Trophoblast cell (in vitro differentiated cells and primary cell): ENCODE results near the gene BORCS6.

Source experiments
- DNase-seq, 2 donors: peaks; one replicate each; pipeline ENCODE4 v3.0.0-alpha.2; 2016
- H2AFZ ChIP-seq: 2 replicates; pipeline ENCODE4 v1.6.1; 2013; ENCODE audit warnings: low read length, moderate library complexity, mild to moderate bottlenecking; ENCODE audit not compliant: insufficient read depth, poor library complexity
- H2AK5ac ChIP-seq: 2 replicates; pipeline ENCODE4 v1.6.1; 2013; ENCODE audit warnings: mild to moderate bottlenecking, low read length
- H2BK120ac ChIP-seq: 2 replicates; pipeline ENCODE4 v1.6.1; 2013; ENCODE audit warnings: low read length, mild to moderate bottlenecking, moderate library complexity; ENCODE audit not compliant: insufficient read depth, poor library complexity
- H2BK12ac ChIP-seq: 2 replicates; pipeline ENCODE4 v1.6.1; 2013; ENCODE audit warnings: mild to moderate bottlenecking, low read length, moderate library complexity
- H2BK5ac ChIP-seq: 2 replicates; pipeline ENCODE4 v1.6.1; 2013; ENCODE audit warnings: low read length, low read depth, moderate library complexity, mild to moderate bottlenecking; ENCODE audit not compliant: poor library complexity
- H3K14ac ChIP-seq: 2 replicates; pipeline ENCODE4 v1.6.1; 2013; ENCODE audit warnings: mild to moderate bottlenecking, low read length
- H3K18ac ChIP-seq: 2 replicates; pipeline ENCODE4 v1.6.1; 2013; ENCODE audit warnings: mild to moderate bottlenecking, low read length
- H3K23ac ChIP-seq: 2 replicates; pipeline ENCODE4 v1.6.1; 2013; ENCODE audit warnings: low read length
- H3K27ac ChIP-seq: 2 replicates; pipeline ENCODE4 v1.5.1; 2013; ENCODE audit warnings: low read depth, mild to moderate bottlenecking, inconsistent platforms, low read length, moderate library complexity
- H3K27me3 ChIP-seq: 2 replicates; pipeline ENCODE4 v1.6.1; 2013; ENCODE audit warnings: inconsistent platforms, mild to moderate bottlenecking, low read length, moderate library complexity; ENCODE audit not compliant: insufficient read depth
- H3K36me3 ChIP-seq, 2 experiments: 1 replicate in 1 of 2; 2 replicates in 1 of 2; pipeline ENCODE4 v1.6.1; 2013; ENCODE audit warnings: low read length in 2 of 2, mild to moderate bottlenecking in 2 of 2, moderate library complexity in 1 of 2; ENCODE audit not compliant: insufficient read depth in 2 of 2, control insufficient read depth in 1 of 2
- H3K4ac ChIP-seq: 2 replicates; pipeline ENCODE4 v1.6.1; 2013; ENCODE audit warnings: low read depth, mild to moderate bottlenecking, low read length, moderate library complexity
- H3K4me1 ChIP-seq, 2 experiments: 1 replicate in 1 of 2; 2 replicates in 1 of 2; pipeline ENCODE4 v1.6.1; 2013; ENCODE audit warnings: low read length in 2 of 2, mild to moderate bottlenecking in 2 of 2, moderate library complexity in 1 of 2; ENCODE audit not compliant: insufficient read depth in 2 of 2, control insufficient read depth in 1 of 2
- H3K4me2 ChIP-seq: 2 replicates; pipeline ENCODE4 v1.6.1; 2013; ENCODE audit warnings: inconsistent platforms, mild to moderate bottlenecking, low read length, moderate library complexity
- H3K4me3 ChIP-seq: 2 replicates; pipeline ENCODE4 v1.5.1; 2013; ENCODE audit warnings: mild to moderate bottlenecking, low read depth, low read length, inconsistent platforms
- H3K79me1 ChIP-seq: one replicate; pipeline ENCODE4 v1.6.1; 2013; ENCODE audit warnings: low read length
- H3K79me2 ChIP-seq: 2 replicates; pipeline ENCODE4 v1.6.1; 2013; ENCODE audit warnings: low read length, mild to moderate bottlenecking; ENCODE audit not compliant: control insufficient read depth, insufficient read depth, poor library complexity
- H3K9ac ChIP-seq: 2 replicates; pipeline ENCODE4 v1.6.1; 2013; ENCODE audit warnings: mild to moderate bottlenecking, low read length
- H3K9me3 ChIP-seq: 2 replicates; pipeline ENCODE4 v1.6.1; 2013; ENCODE audit warnings: low read depth, mild to moderate bottlenecking, control low read depth, inconsistent platforms, low read length; ENCODE audit not compliant: insufficient read depth
- H4K12ac ChIP-seq: 2 replicates; pipeline ENCODE4 v1.6.1; 2013; ENCODE audit warnings: low read depth, mild to moderate bottlenecking, low read length, moderate library complexity
- H4K8ac ChIP-seq: 2 replicates; pipeline ENCODE4 v1.6.1; 2013; ENCODE audit warnings: low read depth, mild to moderate bottlenecking, low read length, moderate library complexity
- H4K91ac ChIP-seq: one replicate; pipeline ENCODE4 v1.6.1; 2013; ENCODE audit warnings: low read depth, mild to moderate bottlenecking, low read length, moderate library complexity
- WGBS: extraction: QIAGEN DNeasy Blood & Tissue Kit; methylation state at CpG from one replicate; pipeline ENCODE4 v1.1.7; 2013; ENCODE audit warnings: missing lambda C conversion rate; ENCODE audit not compliant: insufficient read length, insufficient coverage; ENCODE audit errors: extremely low coverage; 5-methylcytosine and 5-hydroxymethylcytosine counted together

Gene BORCS6

GRCh38 chr17:8140065-8141029 is 49.6 kb downstream of the BORCS6 start:
- DNase-seq: no peak
- peaks cover 0 to 5% of the 10 kb centered on the region in 2 experiments for H3K4me1 ChIP-seq

GRCh38 chr17:8138672-8139371 is 51.2 kb downstream of the BORCS6 start:
- Histone ChIP-seq H3K79me1 (no peaks in the 10 kb centered on the region), H3K9me3 (no peaks in the 10 kb centered on the region), H4K8ac (no peak overlapping the region), H3K9ac (peak overlapping the region; percentile 59), H2BK120ac (no peak overlapping the region), H3K4me2 (peak overlapping the region; percentile 90), H3K36me3 (peaks cover 22 to 23% of the 10 kb centered on the region in 2 experiments), H3K4ac (no peak overlapping the region), H2AFZ (no peak overlapping the region), H3K27ac (peak overlapping the region; percentile 38), H3K14ac (no peak overlapping the region), H3K18ac (no peak overlapping the region), H3K23ac (no peak overlapping the region), H3K4me3 (peak overlapping the region; percentile 73), H2BK12ac (no peak overlapping the region), H3K79me2 (no peaks in the 10 kb centered on the region), H3K4me1 (peaks cover under 1 to 5% of the 10 kb centered on the region in 2 experiments), H4K12ac (no peak overlapping the region), H2BK5ac (no peak overlapping the region), H4K91ac (no peak overlapping the region), H2AK5ac (no peak overlapping the region), H3K27me3 (no peaks in the 10 kb centered on the region)
- DNase-seq: peak; percentile 99 to 100
- no CpG with 5 or more reads among the region's 46 CpGs for WGBS

More at GRCh38 chr17:8140065-8141029, 49.6 kb downstream of the BORCS6 start:
- Histone ChIP-seq H3K14ac (no peak overlapping the region), H4K12ac (no peak overlapping the region), H3K79me2 (no peaks in the 10 kb centered on the region), H3K9me3 (no peaks in the 10 kb centered on the region), H3K27me3 (no peaks in the 10 kb centered on the region), H3K27ac (no peak overlapping the region), H4K91ac (no peak overlapping the region), H3K36me3 (peaks cover 32 to 34% of the 10 kb centered on the region in 2 experiments), H3K9ac (no peak overlapping the region), H3K4me2 (no peak overlapping the region), H2AK5ac (no peak overlapping the region), H2AFZ (no peak overlapping the region), H4K8ac (no peak overlapping the region), H2BK5ac (no peak overlapping the region), H2BK120ac (no peak overlapping the region), H3K23ac (no peak overlapping the region), H2BK12ac (no peak overlapping the region), H3K18ac (no peak overlapping the region), H3K4me3 (peak overlapping the region; percentile 16), H3K4ac (no peak overlapping the region), H3K79me1 (no peaks in the 10 kb centered on the region)
- WGBS: no CpG with 5 or more reads among the region's 18 CpGs

GRCh38 chr17:8138374-8138671 is 51.7 kb downstream of the BORCS6 start:
- H4K8ac ChIP-seq: no peak overlapping the region
- no CpG with 5 or more reads among the region's 7 CpGs for WGBS
- no peak overlapping the region for H2AK5ac ChIP-seq
- H2BK5ac ChIP-seq: no peak overlapping the region
- H3K9ac ChIP-seq: peak overlapping the region; percentile 36
- H3K4me2 ChIP-seq: peak overlapping the region; percentile 90
- no peak overlapping the region for H3K23ac ChIP-seq
- H2AFZ ChIP-seq: peak overlapping the region; percentile 51
- peaks cover 6 to 10% of the 10 kb centered on the region in 2 experiments for H3K4me1 ChIP-seq
- no peak overlapping the region for H2BK12ac ChIP-seq
- H3K36me3 ChIP-seq: peaks cover 19 to 21% of the 10 kb centered on the region in 2 experiments
- no peaks in the 10 kb centered on the region for H3K27me3 ChIP-seq
- H3K14ac ChIP-seq: no peak overlapping the region
- H3K18ac ChIP-seq: no peak overlapping the region
- H3K27ac ChIP-seq: no peak overlapping the region
- no peaks in the 10 kb centered on the region for H3K9me3 ChIP-seq
- no peak overlapping the region for H2BK120ac ChIP-seq
- H3K4me3 ChIP-seq: no peak overlapping the region
- DNase-seq: no peak
- H3K79me1 ChIP-seq: no peaks in the 10 kb centered on the region
- no peak overlapping the region for H4K91ac ChIP-seq
- H3K4ac ChIP-seq: no peak overlapping the region
- no peak overlapping the region for H4K12ac ChIP-seq
- H3K79me2 ChIP-seq: no peaks in the 10 kb centered on the region
